ENCODE results near the gene SERINC3. TPM values are rescaled to one million over a fixed set of nuclear protein-coding genes. Genes with fewer than 3 reads are reported as not detected.
"Not testable (repeated sequence)": the region's sequence is repeated elsewhere in the genome, so short reads cannot be mapped to it uniquely, and the experiment has no call there.

SERINC3 gene
- polyA plus RNA-seq, 1 experiment = 333 TPM

- no peaks in the 10 kb centered on the region; the same call in 1 of the 2 replicates for H3K27me3 ChIP-seq (ENCODE audit: control insufficient read depth, insufficient read depth, low read length)
- no peak for DNase-seq (ENCODE audit: low read depth)
- H3K36me3 ChIP-seq (ENCODE audit: control insufficient read depth, insufficient read depth, low read length) = peaks cover 2% of the 10 kb centered on the region; the same call in 1 of the 2 replicates
- peak overlapping the region; percentile 68 for H3K4me3 ChIP-seq (ENCODE audit: low read depth, low read length)
- CTCF ChIA-PET = interaction anchor here (1.1 to 3.0 kb wide), 4 partner anchors 16 to 135 kb away, joined by 3 to 16 read pairs (median 4); no protein-coding TSS in a partner anchor
- TF ChIP-seq CTCF (IDR thresholded peaks at IDR 0.05; ENCODE audit: insufficient read depth, low read depth, low read length) = no peak
- POLR2A ChIA-PET = no interaction called here
Measured at GRCh38 chr20:44475372-44475693, 46.5 kb downstream of the SERINC3 start.

DNA sequence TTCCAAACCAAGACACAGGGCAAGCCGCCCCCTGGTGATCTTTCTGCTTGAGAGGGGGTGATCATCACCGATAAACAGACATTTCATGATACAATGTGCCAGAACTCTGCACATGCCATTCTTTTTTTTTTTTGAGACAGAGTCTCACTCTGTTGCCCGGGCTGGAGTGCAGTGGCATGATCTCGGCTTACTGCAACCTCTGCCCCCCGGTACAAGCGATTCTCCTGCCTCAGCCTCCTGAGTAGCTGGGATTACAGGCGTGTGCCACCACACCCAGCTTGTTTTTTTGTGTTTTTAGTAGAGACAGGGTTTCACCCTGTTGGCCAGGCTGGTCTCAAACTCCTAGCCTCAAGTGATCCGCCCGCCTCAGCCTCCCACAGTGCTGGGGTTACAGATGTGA lies 49.6 kb downstream of the SERINC3 start:
- CTCF ChIA-PET = interaction anchor here (1.4 to 6.2 kb wide), 8 partner anchors 10 to 255 kb away, joined by 4 to 68 read pairs (median 14); partner anchors contain the start of gene FITM2
- POLR2A ChIA-PET; DNase-seq (ENCODE audit: low read depth); H3K36me3 ChIP-seq (ENCODE audit: control insufficient read depth, insufficient read depth, low read length); H3K4me3 ChIP-seq (ENCODE audit: low read depth, low read length); H3K27me3 ChIP-seq (ENCODE audit: control insufficient read depth, insufficient read depth, low read length): not testable (repeated sequence)

GRCh38 chr20:44471481-44471882 lies 50.4 kb downstream of the SERINC3 start:
- POLR2A ChIA-PET = interaction anchor here (0.6 kb wide), 1 partner anchor 52 kb away, joined by 4 read pairs; no protein-coding TSS in a partner anchor
- TF ChIP-seq CTCF (IDR thresholded peaks at IDR 0.05; ENCODE audit: insufficient read depth, low read depth, low read length) = peak; percentile 74
- H3K27me3 ChIP-seq (ENCODE audit: control insufficient read depth, insufficient read depth, low read length) = peaks cover 2% of the 10 kb centered on the region
- H3K36me3 ChIP-seq (ENCODE audit: control insufficient read depth, insufficient read depth, low read length) = no peaks in the 10 kb centered on the region
- DNase-seq (ENCODE audit: low read depth) = peak; percentile 19
- no peak overlapping the region for H3K4me3 ChIP-seq (ENCODE audit: low read depth, low read length)
- CTCF ChIA-PET = interaction anchor here (0.5 to 6.2 kb wide), 20 partner anchors 10 to 350 kb away, joined by 3 to 68 read pairs (median 4); partner anchors contain the start of gene FITM2

DNA sequence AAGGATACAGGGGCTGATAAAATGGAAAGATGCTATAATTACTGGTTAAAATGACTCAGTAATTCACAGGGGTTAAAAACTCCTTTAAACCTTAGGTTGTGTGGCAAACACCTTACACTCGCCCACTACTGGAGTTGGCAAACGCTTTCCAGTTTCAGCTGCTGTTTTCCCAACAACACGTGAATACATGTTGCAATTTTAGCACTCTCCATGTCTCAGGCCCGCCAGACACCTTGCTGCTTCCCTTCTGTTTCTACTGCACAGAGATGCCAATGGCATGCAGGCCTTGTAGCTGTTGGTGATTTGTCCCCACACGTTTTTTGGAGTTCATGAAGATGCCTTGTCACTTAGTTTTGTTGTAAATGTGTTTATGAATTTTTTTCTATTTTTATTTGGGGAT lies 51.5 kb downstream of the SERINC3 start:
- Histone ChIP-seq H3K36me3 (ENCODE audit: control insufficient read depth, insufficient read depth, low read length) (no peaks in the 10 kb centered on the region), H3K4me3 (ENCODE audit: low read depth, low read length) (no peak overlapping the region), H3K27me3 (ENCODE audit: control insufficient read depth, insufficient read depth, low read length) (peaks cover 5% of the 10 kb centered on the region)
- POLR2A ChIA-PET = no interaction called here
- CTCF ChIA-PET = interaction anchor here (1.1 to 6.2 kb wide), 7 partner anchors 8 to 253 kb away, joined by 5 to 68 read pairs (median 16); partner anchors contain the start of gene FITM2
- DNase-seq (ENCODE audit: low read depth) = no peak
- no peak for TF ChIP-seq CTCF (IDR thresholded peaks at IDR 0.05; ENCODE audit: insufficient read depth, low read depth, low read length)

- no peak for TF ChIP-seq CTCF (IDR thresholded peaks at IDR 0.05; ENCODE audit: insufficient read depth, low read depth, low read length)
- POLR2A ChIA-PET = interaction anchor here (0.6 kb wide), 1 partner anchor 87 kb away, joined by 10 read pairs; no protein-coding TSS in a partner anchor
- no peaks in the 10 kb centered on the region for H3K36me3 ChIP-seq (ENCODE audit: control insufficient read depth, insufficient read depth, low read length)
- no peak for DNase-seq (ENCODE audit: low read depth)
- CTCF ChIA-PET = interaction anchor here (1.4 to 6.2 kb wide), 4 partner anchors 79 to 251 kb away, joined by 3 to 68 read pairs (median 27); partner anchors contain the start of gene FITM2
- H3K4me3 ChIP-seq (ENCODE audit: low read depth, low read length) = no peak overlapping the region
- H3K27me3 ChIP-seq (ENCODE audit: control insufficient read depth, insufficient read depth, low read length) = peaks cover 5% of the 10 kb centered on the region
Measured at GRCh38 chr20:44468044-44468782, 53.7 kb downstream of the SERINC3 start.
